Right atrium auricular region (tissue), 2 donors: ENCODE results near the gene ITIH1. TPM values are rescaled to one million over a fixed set of nuclear protein-coding genes. Genes with fewer than 3 reads are reported as not detected.

Experiments
- DNase-seq: peaks from one replicate; pipeline ENCODE4 v3.0.0-alpha.2; 2019; ENCODE audit warnings: low spot score
- H3K27ac ChIP-seq, 2 donors: fragments of 200-600 bp; sonication (generic); 1 replicate in 1 of 2; 2 replicates in 1 of 2; pipeline ENCODE4 v1.5.1; 2016 to 2019
- H3K27me3 ChIP-seq, 2 donors: fragments of 200-600 bp; sonication (generic); one replicate each; pipeline versions ENCODE4 v1.5.1 to v1.6.0; 2017 to 2019
- H3K36me3 ChIP-seq: fragments of 200-600 bp; sonication (generic); one replicate; pipeline ENCODE4 v1.5.1; 2016
- H3K4me1 ChIP-seq, 2 donors: fragments of 200-600 bp; sonication (generic); one replicate each; pipeline versions ENCODE4 v1.5.1 to v1.6.0; 2017 to 2019
- H3K4me3 ChIP-seq, 2 donors: fragments of 200-600 bp; sonication (generic); 1 replicate in 1 of 2; 2 replicates in 1 of 2; pipeline ENCODE4 v1.5.1; 2017 to 2019; ENCODE audit warnings: mild to moderate bottlenecking in 1 of 2, moderate library complexity in 1 of 2
- H3K9me3 ChIP-seq, 2 donors: fragments of 200-600 bp; sonication (generic); one replicate each; pipeline ENCODE4 v1.5.1; 2019
- CTCF ChIP-seq, 2 donors: fragments of 200-600 bp; sonication (generic); IDR thresholded peaks; one replicate each; pipeline ENCODE4 v1.5.1; 2019; ENCODE audit warnings: antibody characterized with exemption in 2 of 2
- total RNA-seq, 2 donors: library from RNA; depleted of rRNA; stranded (reverse); fragments of >200 nt; gene quantifications; one replicate each; pipeline ENCODE4 v1.1.0, GENCODE V29; 2016

ITIH1 gene
- total RNA-seq, 2 donors from 2014 or later: not detected

DNA sequence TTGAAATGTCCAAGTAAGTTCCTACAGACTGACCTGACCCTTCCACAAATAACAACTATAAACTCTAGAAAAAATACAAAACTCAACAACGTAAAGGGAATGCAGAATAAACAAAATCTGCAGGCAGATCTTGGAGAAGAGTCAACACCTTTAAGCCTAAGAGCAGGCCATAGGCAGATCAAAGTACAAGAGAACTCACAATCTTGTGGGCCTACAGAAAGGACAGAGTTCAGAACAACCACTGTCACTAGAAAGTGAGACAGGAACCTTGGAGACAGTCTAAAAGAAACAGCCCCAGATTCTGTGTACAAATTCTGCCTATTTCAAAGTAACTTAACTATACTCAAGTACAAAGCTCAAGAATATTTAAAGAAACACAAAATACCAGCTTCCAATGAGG is 37.7 kb upstream of the ITIH1 start:
- DNase-seq: no peak
- Histone ChIP-seq H3K27ac (no peak overlapping the region), H3K4me3 (no peak overlapping the region), H3K27me3 (no peaks in the 10 kb centered on the region), H3K4me1 (no peaks in the 10 kb centered on the region), H3K36me3 (peaks cover 76% of the 10 kb centered on the region), H3K9me3 (no peaks in the 10 kb centered on the region)
- TF ChIP-seq CTCF (IDR thresholded peaks at IDR 0.05): no peak

DNA sequence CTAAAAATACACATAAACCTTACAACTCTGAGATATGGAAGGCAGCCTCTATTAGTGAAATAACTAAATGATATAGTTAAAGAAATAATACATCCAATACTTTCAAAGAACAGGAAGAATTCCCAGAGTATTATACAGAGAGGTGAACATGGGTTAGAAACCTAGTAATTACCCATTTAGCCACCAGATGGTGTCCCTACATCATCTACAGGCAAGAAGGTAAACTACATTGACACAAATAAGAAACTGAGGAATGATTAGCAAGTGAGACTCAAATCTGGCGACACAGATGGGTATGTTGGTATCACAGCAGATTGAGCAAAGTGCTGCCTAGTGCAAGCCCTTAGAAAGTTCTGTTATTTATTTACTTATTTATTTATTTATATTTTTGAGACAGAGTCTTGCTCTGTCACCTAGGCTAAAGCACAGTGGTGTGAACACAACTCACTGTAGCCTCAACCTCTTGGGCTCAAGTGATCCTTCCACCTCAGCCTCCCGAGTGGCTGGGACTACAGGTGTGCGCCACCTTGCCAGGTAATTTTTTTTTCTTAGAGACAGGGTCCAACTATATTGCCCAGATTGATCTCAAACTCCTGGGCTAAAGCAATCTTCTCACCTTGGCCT is 34.9 kb upstream of the ITIH1 start:
- Histone ChIP-seq H3K9me3 (no peaks in the 10 kb centered on the region), H3K27me3 (no peaks in the 10 kb centered on the region), H3K4me1 (no peaks in the 10 kb centered on the region), H3K27ac (no peak overlapping the region), H3K36me3 (peaks cover 83% of the 10 kb centered on the region), H3K4me3 (no peak overlapping the region)
- TF ChIP-seq CTCF (IDR thresholded peaks at IDR 0.05): peak; percentile 45 to 67
- no peak for DNase-seq

DNA sequence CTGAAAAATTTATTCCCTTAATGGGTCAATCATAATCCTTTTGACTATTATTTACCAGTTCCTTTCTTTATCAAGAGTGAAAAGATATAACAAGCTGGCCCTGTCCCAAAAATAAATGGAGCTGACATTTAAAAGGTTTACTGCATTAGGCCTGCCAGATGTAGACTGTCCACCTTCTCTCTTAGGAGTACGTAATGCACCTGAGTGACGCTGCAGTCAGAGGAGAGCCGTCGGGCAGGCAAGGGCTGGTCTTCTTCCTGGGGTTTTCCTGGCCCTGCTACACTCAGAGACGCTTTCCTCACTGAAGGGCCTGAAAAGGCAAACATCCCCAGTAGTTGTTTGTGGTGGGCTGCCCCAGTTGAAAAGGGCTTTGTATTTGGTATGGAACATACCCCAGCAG is 34.2 kb upstream of the ITIH1 start:
- H3K4me1 ChIP-seq: no peaks in the 10 kb centered on the region
- peaks cover 83% of the 10 kb centered on the region for H3K36me3 ChIP-seq
- TF ChIP-seq CTCF (IDR thresholded peaks at IDR 0.05): no peak
- H3K9me3 ChIP-seq: no peaks in the 10 kb centered on the region
- no peak overlapping the region for H3K4me3 ChIP-seq
- no peak overlapping the region for H3K27ac ChIP-seq
- H3K27me3 ChIP-seq: no peaks in the 10 kb centered on the region
- no peak for DNase-seq

GRCh38 chr3:52743721-52744120 is 33.7 kb upstream of the ITIH1 start:
- Histone ChIP-seq H3K27me3 (no peaks in the 10 kb centered on the region), H3K4me1 (no peaks in the 10 kb centered on the region), H3K9me3 (no peaks in the 10 kb centered on the region), H3K4me3 (no peak overlapping the region), H3K27ac (no peak overlapping the region), H3K36me3 (peaks cover 83% of the 10 kb centered on the region)
- DNase-seq: no peak
- TF ChIP-seq CTCF (IDR thresholded peaks at IDR 0.05): no peak

DNA sequence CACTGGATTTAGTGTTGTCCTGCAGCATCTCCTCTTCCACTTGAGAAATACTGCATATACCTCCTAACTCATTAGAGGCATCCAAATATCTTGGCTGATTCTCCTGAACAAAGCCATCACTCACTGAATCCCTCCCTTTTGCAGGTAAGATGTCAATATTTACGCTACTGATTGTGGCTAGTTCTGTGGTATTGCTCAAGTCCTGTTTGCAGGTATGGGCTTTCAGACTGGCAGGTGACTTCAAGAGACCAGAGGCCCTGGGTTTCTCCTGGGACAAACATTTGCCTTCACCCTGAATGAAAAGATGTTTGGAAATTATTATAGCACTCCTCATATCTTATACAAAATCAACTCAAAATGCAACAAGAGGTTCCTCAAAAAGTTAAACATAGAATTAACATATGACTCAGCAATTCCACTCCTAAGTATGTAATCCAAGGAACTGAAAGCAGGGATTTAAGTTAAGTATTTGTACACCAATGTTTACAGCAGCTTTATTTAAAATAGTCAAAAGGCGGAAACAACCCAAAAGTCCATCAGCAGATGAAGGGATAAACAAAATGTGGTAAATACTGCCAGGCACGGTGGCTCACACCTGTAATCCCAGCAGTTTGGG is 25.2 kb upstream of the ITIH1 start:
- Histone ChIP-seq H3K36me3 (peaks cover 61% of the 10 kb centered on the region), H3K27ac (no peak overlapping the region), H3K4me1 (no peaks in the 10 kb centered on the region), H3K27me3 (no peaks in the 10 kb centered on the region), H3K9me3 (no peaks in the 10 kb centered on the region), H3K4me3 (no peak overlapping the region)
- no peak for TF ChIP-seq CTCF (IDR thresholded peaks at IDR 0.05)
- no peak for DNase-seq

GRCh38 chr3:52754373-52754772 is 23.0 kb upstream of the ITIH1 start:
- TF ChIP-seq CTCF (IDR thresholded peaks at IDR 0.05): no peak
- H3K27me3 ChIP-seq: no peaks in the 10 kb centered on the region
- H3K36me3 ChIP-seq: peaks cover 51% of the 10 kb centered on the region
- no peak overlapping the region for H3K4me3 ChIP-seq
- no peak for DNase-seq
- H3K4me1 ChIP-seq: no peaks in the 10 kb centered on the region
- no peaks in the 10 kb centered on the region for H3K9me3 ChIP-seq
- H3K27ac ChIP-seq: no peak overlapping the region
